ENCODE measurements around the gene AKIP1.

- TF ChIP-seq EGR1 (IDR thresholded peaks at IDR 0.05; ENCODE audit: borderline replicate concordance in 1 of 2, low read depth in 2 of 2, low read length in 2 of 2) (no peak), ZBTB40 (IDR thresholded peaks at IDR 0.05; ENCODE audit: borderline replicate concordance) (no peak), CTCF (IDR thresholded peaks at IDR 0.05 in 2 of 3, conservative IDR thresholded peaks at IDR 0.05 in 1 of 3; ENCODE audit: control insufficient read depth in 2 of 3, extremely low read depth in 1 of 3, insufficient read depth in 1 of 3, low read depth in 3 of 3, low read length in 3 of 3) (no peak), BCL3 (IDR thresholded peaks at IDR 0.05; ENCODE audit: borderline replicate concordance, insufficient read depth, low read depth, low read length, poor library complexity, severe bottlenecking) (no peak), RAD51 (IDR thresholded peaks at IDR 0.05) (no peak), ZNF24 (IDR thresholded peaks at IDR 0.05) (no peak), ZZZ3 (IDR thresholded peaks at IDR 0.05; ENCODE audit: control insufficient read depth, insufficient read length, low read depth) (no peak), POLR2A (IDR thresholded peaks at IDR 0.05; ENCODE audit: low read depth, low read length) (peak; percentile 61; the same call in 1 of the 2 replicates), POLR2AphosphoS5 (IDR thresholded peaks at IDR 0.05; ENCODE audit: low read length) (no peak; the same call in 1 of the 2 replicates), E4F1 (IDR thresholded peaks at IDR 0.05; ENCODE audit: borderline replicate concordance, partially characterized antibody) (no peak), YY1 (IDR thresholded peaks at IDR 0.05; ENCODE audit: low read depth, low read length) (peak; percentile 22; the same call in 1 of the 2 replicates), NRF1 (conservative IDR thresholded peaks at IDR 0.05; ENCODE audit: low read depth, low read length) (peak; percentile 70)
Measured at GRCh38 chr11:8911029-8911823, at the start of gene AKIP1.
